Left renal cortex interstitium (tissue), 4 donors: ENCODE data around the gene ANKRD36B. TPM values are rescaled to one million over a fixed set of nuclear protein-coding genes. Genes with fewer than 3 reads are reported as not detected.
"Not testable (repeated sequence)": the region's sequence is repeated elsewhere in the genome, so short reads cannot be mapped to it uniquely, and the experiment has no call there.

Source experiments
- DNase-seq, 4 donors: peaks; one replicate each; pipeline ENCODE4 v3.0.0-alpha.2; 2013; ENCODE audit warnings: low read depth in 4 of 4, low spot score in 2 of 4, missing footprints in 1 of 4
- polyA plus RNA-seq, 4 donors: library from polyadenylated mRNA; unstranded; fragments of 120-200 nt; gene quantifications; one replicate each; pipeline ENCODE4 v1.2.1, GENCODE V29; 2013; ENCODE audit not compliant: insufficient read length in 4 of 4

Gene ANKRD36B
- polyA plus RNA-seq, 4 donors = 13.7 to 42.9 (median 26.2) TPM

- not testable (repeated sequence) for DNase-seq
Measured at GRCh38 chr2:97550498-97550897, 39.2 kb downstream of the ANKRD36B start.

GRCh38 chr2:97549058-97549457, 40.6 kb downstream of the ANKRD36B start:
- DNase-seq = not testable (repeated sequence)

GRCh38 chr2:97548536-97548935, 41.1 kb downstream of the ANKRD36B start:
- DNase-seq = not testable (repeated sequence)

- no peak for DNase-seq
Measured at GRCh38 chr2:97546711-97547110, 43.0 kb downstream of the ANKRD36B start.

- DNase-seq = not testable (repeated sequence)
Measured at GRCh38 chr2:97544911-97545310, 44.8 kb downstream of the ANKRD36B start.

GRCh38 chr2:97525904-97526303, 63.8 kb downstream of the ANKRD36B start:
- DNase-seq = not testable (repeated sequence)

GRCh38 chr2:97523816-97524215, 65.9 kb downstream of the ANKRD36B start:
- not testable (repeated sequence) for DNase-seq

- DNase-seq = not testable (repeated sequence)
Measured at GRCh38 chr2:97522916-97523555, 66.6 kb downstream of the ANKRD36B start.

- not testable (repeated sequence) for DNase-seq
Measured at GRCh38 chr2:97495651-97496050, 94.0 kb downstream of the ANKRD36B start.

- not testable (repeated sequence) for DNase-seq
Measured at GRCh38 chr2:97490141-97490540, 99.5 kb downstream of the ANKRD36B start.

Other genes with a start within 250 kb of the ANKRD36B start
- gene COX5B, start 56.2 kb upstream of the ANKRD36B start, polyA plus RNA-seq = 100 to 1,000 TPM; 198 to 257 (median 214) TPM
- 10 to 100 TPM; 54.2 to 70.8 (median 65.4) TPM for gene ACTR1B, start 74.2 kb upstream of the ANKRD36B start, polyA plus RNA-seq
- gene C2orf92, start 79.8 kb upstream of the ANKRD36B start, polyA plus RNA-seq = 10 to 100 TPM in 2 of 4 donors, 1 to 10 TPM in 2; 5.2 to 25.6 (median 13.6) TPM
- gene ZAP70, start 123.7 kb upstream of the ANKRD36B start, polyA plus RNA-seq = 1 to 10 TPM; 1.5 to 2.9 (median 2.3) TPM